Measurements from ENCODE around the gene SLC25A33. TPM values are rescaled to one million over a fixed set of nuclear protein-coding genes. Genes with fewer than 3 reads are reported as not detected.
"Not testable (repeated sequence)": the region's sequence is repeated elsewhere in the genome, so short reads cannot be mapped to it uniquely, and the experiment has no call there.

Gene SLC25A33
- polyA plus RNA-seq, 4 donors, result 4.2 to 5.6 (median 4.9) TPM

DNA sequence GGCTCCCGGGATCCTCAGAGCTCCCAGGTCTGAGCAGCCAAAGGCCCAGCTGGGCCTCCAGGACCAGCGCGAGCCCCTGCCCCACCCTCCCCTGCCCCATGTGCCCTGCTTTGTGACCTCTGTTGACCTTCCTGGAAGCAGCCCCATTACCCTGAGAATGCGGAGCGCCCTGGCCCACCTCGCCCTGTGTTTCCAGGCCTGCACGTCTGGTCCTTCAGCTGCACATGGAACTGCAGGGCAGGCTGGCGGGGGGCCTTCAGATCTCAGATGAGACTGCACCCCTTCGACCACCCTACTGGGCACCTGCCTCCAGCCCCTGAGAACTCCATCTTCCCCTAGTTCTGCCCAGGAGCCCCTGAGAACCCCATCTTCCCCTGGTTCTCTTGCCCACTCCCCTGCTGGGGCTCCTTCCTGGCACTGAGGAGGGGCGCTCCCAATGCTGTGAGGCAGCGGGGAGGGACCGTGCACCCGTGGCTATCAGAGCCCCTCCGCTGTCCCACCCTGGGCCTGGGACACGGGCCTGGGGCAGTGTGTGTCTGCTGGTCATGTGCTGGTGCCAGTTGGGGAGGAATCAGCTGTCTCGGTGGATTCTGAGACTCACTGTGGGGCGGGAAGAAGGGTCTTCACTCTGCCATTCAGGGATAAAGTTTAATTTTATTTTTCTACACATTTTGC, 74.5 kb downstream of the SLC25A33 start:
- DNase-seq (ENCODE audit: low read depth in 4 of 4, low spot score in 3 of 4), result no peak

DNA sequence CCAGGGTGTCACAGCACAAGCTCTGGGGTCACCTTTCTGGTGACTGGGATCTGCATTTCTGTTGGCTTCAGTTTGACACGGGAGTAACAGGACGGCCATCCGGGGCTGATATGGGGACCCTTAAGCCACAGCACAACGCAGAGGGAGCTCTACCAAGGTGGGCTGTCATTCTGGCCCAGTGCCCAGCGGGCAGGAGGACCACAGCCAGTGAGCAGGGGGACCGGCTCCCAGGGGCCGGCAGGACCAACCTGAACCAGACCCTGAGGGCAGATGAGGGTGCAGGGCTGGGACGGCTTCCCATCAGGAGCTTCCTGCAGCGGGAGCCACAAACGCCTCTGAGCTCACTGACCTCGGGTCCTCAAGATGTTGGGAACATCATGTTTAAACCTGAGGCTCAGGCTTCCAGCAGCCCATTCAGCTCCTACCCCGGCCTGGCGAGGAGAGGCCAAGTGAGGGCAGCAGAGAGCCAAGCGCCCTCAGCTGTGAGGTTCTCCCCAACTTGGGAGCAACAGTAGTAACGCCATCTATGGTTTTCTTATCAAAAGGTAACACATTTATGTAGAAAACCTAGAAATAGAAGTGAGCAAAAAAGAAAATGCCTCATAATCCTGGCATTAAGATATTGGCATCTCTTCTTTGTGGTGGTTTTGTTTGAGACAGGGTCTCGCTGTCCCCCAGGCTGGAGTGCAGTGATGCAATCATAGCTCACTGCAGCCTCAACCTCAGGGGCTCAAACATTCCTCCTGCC, 76.2 kb downstream of the SLC25A33 start:
- no peak for DNase-seq (ENCODE audit: low read depth in 4 of 4, low spot score in 3 of 4)

DNA sequence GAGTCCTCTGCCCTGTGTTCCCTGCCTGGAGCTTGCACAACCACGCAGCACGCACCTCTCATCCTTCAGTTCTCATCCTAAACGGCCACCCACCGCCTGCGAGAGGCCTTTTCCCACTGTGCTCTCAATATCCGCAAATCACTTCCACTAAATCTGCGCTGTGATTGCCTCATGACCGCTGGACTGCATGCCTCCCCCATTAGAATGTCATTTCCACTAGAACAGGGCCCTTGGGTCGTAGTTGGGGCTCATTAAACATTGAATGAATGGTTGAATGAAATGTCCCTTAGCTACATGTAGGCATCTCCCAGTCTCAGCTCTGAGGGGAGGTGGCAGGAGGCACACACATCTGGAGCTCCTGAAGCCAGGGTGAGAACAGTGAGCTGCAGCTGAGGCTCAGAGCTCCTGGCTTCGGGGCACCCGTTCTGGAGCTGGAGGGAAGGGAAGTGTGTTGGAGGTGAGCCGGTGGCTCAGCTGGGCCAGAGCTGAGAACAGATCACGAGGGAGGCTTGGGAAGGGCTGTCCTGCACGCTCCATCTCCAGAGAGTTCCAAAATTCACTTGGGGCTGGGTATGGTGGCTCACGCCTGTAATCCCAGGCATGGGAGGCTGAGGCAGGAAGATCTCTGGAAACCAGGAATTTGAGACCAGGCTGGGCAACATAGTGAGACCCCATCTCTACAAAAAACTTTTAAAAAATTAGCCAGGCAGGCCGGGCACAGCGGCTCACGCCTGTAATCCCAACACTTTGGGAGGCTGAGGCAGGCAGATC, 79.8 kb downstream of the SLC25A33 start:
- no peak for DNase-seq (ENCODE audit: low read depth in 4 of 4, low spot score in 3 of 4)

DNA sequence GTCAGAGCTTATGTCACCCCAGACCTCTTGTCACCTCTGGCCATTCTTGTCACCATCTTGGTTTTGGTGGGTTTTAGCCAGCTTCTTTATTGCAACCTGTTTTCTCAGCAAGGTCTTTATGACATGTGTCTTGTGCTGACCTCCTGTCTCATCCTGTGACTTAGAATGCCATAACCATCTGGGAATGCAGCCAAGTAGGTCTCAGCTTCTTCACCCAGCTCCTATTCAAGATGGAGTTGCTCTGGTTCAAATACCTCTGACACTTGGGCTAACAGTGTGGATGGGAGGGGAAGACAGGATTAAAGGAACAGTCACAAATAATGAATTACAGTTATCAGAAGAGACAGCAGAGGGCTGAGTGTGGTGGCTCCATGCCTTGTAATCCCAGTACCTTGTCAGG, 81.8 kb downstream of the SLC25A33 start:
- no peak for DNase-seq (ENCODE audit: low read depth in 4 of 4, low spot score in 3 of 4)

DNA sequence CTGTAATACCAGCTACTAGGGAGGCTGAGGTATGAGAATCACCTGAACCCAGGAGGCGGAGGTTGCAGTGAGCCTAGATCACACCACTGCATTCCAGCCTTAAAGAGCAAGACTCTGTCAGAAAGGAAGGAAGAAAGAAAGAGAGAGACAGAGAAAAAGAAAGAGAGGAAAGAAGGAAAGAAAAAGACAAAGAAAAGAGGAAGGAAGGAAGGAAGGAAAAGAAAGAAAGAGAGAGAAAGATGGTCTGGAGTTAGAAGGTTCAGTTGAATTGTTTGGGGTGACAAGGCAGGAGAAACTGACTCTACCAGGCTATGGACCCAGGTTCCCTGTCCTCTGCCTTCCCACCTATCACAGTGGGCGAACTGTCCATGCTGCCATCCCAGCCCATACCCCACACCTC, 84.8 kb downstream of the SLC25A33 start:
- DNase-seq (ENCODE audit: low read depth in 4 of 4, low spot score in 3 of 4), result no peak

DNA sequence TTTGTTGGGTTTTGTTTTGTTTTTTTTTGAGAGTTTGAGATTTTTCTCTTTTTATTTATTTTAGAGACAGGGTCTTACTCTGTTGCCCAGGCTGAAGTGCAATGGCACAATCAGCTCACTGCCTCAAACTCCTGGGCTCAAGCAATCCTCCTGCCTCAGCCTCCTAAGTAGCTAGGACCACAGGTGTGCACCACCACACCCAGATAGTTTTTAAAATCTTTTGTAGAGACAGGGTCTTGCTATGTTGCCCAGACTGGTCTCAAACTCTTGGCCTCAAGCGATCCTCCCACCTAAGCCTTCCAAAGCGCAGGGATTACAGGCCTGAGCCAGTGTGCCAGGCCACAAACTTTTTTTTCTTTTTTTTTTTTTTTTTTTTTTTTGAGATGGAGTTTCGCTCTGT, 85.8 kb downstream of the SLC25A33 start:
- not testable (repeated sequence) for DNase-seq (ENCODE audit: low read depth in 4 of 4, low spot score in 3 of 4)

DNA sequence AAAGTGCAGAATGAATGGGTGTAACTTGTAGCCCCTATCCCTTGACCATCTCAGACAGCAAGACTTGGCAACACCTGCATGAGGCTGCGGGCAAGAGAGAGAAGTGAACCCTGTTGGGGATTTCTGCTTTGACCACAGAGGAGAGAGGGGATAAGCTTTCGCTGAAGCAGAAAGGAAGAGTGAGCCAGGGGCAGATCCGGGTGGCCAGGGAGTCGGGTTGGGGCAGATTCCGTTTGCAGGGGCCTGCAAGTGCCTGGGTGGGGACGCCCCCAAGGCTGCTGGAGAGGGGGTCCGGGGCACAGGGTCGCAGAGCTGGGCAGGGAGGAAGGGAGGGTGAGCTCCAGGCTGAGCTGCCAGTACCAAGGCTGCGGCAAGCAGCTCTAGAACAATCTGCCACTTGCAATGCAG, 86.9 kb downstream of the SLC25A33 start:
- no peak for DNase-seq (ENCODE audit: low read depth in 4 of 4, low spot score in 3 of 4)

DNA sequence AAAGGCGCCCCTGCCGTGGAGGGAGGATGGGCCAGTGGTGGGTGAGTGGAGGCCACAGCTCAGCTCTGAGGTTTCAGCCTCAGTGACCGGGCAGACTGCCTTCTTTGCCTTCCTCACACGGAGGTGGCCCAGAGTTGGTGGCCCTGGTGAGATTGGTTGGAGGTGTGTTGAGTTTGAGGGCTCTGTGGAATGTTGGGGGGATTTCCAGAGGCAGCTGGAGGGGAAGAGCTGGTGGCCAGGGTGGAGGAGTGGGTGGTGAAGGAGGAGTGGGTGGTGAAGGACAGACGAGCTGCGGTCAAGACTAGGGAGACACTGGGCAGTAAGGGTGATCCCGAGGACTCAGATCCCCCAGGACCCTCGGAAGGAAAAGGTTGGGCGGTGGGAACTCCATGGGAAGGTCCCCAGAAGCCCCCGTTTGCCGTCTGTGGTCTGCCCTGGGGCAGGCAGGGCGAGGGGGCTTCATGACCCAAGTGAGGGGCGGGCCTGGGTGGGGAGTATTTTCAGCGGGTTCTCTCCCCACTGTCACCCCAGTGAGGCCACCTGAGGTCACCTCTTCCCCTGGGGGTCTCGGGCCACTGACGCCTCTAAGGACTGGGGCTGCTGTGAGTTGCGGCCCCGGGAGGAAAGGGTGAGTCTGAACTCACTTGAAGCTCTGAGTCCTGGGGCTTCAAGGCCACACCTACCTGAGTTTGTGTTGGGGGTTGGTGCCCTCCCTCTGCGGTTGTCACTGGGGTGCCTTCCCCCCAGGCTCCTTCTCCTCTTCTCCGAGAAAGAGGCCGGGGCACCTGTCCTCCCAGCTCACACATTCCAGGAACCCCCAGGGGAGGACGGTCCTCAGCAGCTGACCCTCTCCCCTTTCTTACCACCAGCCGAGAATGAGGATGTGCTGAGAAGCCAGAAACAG, 89.5 kb downstream of the SLC25A33 start:
- DNase-seq (ENCODE audit: low read depth in 4 of 4, low spot score in 3 of 4), result no peak

DNA sequence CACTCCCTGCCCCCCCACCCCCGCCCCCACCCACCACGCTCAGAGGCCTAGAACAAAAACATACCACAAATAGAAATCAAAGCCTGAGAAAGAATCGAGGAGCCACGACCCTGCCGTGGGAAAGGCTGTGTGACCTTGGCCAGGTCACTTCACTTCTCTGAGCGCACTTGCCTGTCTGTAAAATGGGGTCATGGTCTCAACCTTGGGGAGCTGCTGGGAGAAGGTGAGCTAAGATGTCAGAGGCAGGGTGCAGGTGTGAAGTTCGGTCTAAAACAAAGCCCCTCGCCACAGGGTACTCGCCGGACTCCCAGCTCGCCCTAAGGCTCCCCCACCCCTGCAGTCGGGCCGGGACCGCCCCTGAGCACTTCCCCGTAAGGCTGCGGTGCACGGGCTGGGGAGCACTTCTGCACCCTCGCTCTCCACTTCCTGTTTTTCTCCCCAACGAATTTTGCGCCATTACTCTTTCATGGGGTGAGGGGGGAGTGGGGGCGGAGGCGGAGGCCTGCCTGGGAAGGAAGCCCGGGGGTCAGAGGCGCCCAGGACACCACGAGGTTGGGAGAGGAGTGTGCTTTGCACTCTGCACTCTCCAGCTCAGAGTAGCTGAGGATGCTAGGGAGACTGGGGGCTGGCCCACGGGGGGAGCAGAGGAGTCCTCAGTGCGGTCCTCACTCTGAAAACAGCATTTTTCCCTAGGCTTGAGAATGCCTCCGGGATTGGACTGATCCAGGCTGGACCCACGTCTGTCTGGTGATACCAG, 90.4 kb downstream of the SLC25A33 start:
- no peak for DNase-seq (ENCODE audit: low read depth in 4 of 4, low spot score in 3 of 4)

DNA sequence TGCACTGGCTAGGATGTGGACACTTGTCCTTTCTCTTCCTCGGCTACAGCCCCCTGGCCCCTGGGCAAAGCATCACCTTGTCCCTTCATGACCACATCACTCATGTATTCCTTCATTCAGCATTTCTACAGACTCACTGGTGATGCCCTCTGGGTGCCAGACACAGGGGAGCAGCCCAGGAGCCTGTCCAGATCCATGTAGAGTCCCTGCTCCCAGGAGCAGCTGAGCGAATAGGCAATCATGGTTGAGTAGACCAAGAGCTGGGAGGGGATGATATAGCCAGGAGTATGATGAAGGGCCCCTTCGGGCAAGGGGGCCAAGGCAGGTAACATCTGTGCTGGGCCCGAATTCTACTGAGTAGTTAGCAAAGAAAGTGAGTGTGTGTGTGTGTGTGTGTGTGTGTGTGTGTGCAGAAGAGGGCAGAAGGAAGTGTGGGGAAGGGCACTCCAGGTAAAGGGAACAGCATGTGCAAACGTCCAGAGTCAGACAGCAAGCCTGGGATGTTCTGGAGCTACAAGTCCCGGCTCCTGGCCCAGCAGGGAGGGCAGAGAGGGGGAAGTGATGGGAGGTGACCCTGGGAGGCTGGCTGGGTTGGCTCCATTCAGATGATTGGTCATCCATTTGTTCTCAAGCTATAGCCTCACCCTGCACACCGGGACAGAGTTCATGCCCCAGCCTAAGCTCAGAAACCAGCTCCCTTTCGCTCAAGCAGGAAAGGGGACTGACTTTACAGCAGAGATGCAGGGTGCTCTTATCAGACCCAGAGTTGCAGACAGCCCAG, 91.3 kb downstream of the SLC25A33 start:
- no peak for DNase-seq (ENCODE audit: low read depth in 4 of 4, low spot score in 3 of 4)

DNA sequence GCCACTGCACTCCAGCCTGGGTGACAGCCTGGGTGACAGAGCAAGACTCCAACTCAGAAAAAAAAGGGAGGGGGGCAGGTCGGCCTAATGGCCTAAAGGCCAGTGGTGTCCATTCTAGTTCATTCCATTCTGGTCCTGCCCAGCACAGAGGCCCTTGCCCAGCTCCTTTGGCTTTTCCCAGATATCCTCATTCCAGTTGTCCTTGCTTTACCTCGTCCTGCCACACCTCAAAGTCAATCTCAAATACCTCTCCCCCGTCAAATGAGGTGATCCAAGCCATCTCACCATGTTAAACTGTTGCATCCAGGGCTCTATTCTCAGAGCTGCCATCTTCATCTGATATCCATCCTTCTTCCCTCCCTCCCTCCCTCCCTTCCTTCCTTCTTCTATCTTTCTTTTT, 92.3 kb downstream of the SLC25A33 start:
- no peak for DNase-seq (ENCODE audit: low read depth in 4 of 4, low spot score in 3 of 4)

DNA sequence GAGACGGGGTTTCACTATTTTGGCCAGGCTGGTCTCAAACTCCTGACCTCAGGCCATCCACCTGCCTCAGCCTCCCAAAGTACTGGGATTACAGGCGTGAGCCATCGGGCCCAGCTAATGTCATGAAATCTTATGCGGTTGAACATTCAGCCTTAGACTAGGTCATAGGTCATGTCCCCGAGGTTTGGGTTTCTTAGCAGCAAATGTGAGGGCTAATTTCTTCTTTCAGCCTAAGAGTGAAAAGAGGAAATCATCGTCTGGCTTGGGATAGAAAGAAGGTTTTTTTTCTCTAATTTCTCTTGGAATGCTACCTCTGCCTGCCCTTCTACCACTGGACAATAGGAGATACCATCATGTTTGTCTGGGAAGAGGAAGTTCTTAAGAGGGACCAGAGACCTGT, 94.2 kb downstream of the SLC25A33 start:
- DNase-seq (ENCODE audit: low read depth in 4 of 4, low spot score in 3 of 4), result no peak

DNA sequence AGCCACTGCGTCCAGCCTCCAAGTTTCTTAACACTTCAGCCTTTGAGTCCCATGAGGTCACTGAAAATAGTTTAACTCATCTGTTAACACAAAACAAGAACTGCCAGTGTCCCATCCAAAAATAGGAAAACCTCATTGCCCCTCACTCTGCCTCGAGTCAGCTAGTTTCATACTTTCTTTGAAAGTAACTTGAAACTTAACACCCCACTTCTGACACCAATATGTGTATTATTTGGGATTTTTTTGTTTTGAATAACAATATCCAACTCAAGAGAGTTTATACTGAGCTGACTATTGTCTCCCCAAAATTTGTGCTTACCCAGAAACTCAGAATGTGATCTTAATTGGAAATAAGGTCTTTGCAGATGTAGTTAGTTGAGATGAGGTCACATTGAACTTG, 95.3 kb downstream of the SLC25A33 start:
- no peak for DNase-seq (ENCODE audit: low read depth in 4 of 4, low spot score in 3 of 4)

Other genes starting within 250 kb of the SLC25A33 start
- gene SPSB1, start 246.6 kb upstream of the SLC25A33 start, polyA plus RNA-seq (ENCODE audit: insufficient read length in 4 of 4), result 10 to 100 TPM; 11.6 to 14.5 (median 12.6) TPM
- gene TMEM201, start 49.4 kb downstream of the SLC25A33 start, polyA plus RNA-seq (ENCODE audit: insufficient read length in 4 of 4), result 10 to 100 TPM; 15.1 to 19.3 (median 16.7) TPM
- gene PIK3CD, start 112.3 kb downstream of the SLC25A33 start, polyA plus RNA-seq (ENCODE audit: insufficient read length in 4 of 4), result 1 to 10 TPM; 6.2 to 7.1 (median 7.0) TPM